Esophagus squamous epithelium (tissue), 5 donors: ENCODE results near the gene TLE5. TPM values are rescaled to one million over a fixed set of nuclear protein-coding genes. Genes with fewer than 3 reads are reported as not detected.
A peak's percentile ranks its signal among the peaks of the same experiment; 100 is the strongest.
"Not testable (repeated sequence)": the region's sequence is repeated elsewhere in the genome, so short reads cannot be mapped to it uniquely, and the experiment has no call there.

ENCODE experiments used
- DNase-seq: peaks from one replicate; lab custom pipeline; 2025; lab: John Stamatoyannopoulos, UW
- H3K27ac ChIP-seq, 4 donors: fragments of 200-600 bp; sonication (generic); one replicate each; pipeline ENCODE4 v1.5.1; 2016 to 2019; ENCODE audit warnings: mild to moderate bottlenecking in 1 of 4
- H3K27me3 ChIP-seq, 4 donors: fragments of 200-600 bp; sonication (generic); 1 replicate in 3 of 4; 2 replicates in 1 of 4; pipeline versions ENCODE4 v1.5.1 to v1.6.0; 2017 to 2021; ENCODE audit warnings: antibody characterized with exemption in 1 of 4
- H3K36me3 ChIP-seq, 3 donors: fragments of 200-600 bp; sonication (generic); one replicate each; pipeline ENCODE4 v1.5.1; 2016 to 2019
- H3K4me1 ChIP-seq, 3 donors: fragments of 200-600 bp; sonication (generic); one replicate each; pipeline ENCODE4 v1.5.1; 2017 to 2019
- H3K4me3 ChIP-seq, 4 donors: fragments of 200-600 bp; sonication (generic); 1 replicate in 3 of 4; 2 replicates in 1 of 4; pipeline ENCODE4 v1.5.1; 2016 to 2019; ENCODE audit warnings: mild to moderate bottlenecking in 2 of 4, moderate library complexity in 1 of 4
- H3K9me3 ChIP-seq, 3 donors: fragments of 200-600 bp; sonication (generic); one replicate each; pipeline ENCODE4 v1.5.1; 2016 to 2019
- POLR2A ChIP-seq, 4 donors: fragments of 450-650 bp; IDR thresholded peaks; one replicate each; pipeline ENCODE4 v1.6.1; 2017; ENCODE audit warnings: antibody characterized with exemption in 4 of 4, mild to moderate bottlenecking in 4 of 4, moderate library complexity in 3 of 4
- WGBS, 2 donors: methylation state at CpG; one replicate each; pipeline ENCODE4 v1.1.5; 2018; 5-methylcytosine and 5-hydroxymethylcytosine counted together
- intact Hi-C: fragments of 100-400 bp; cut with DNase I; formaldehyde crosslinking; loops from one replicate; pipeline ENCODE4 v1.15.0; 2022
- total RNA-seq, 4 donors: library from RNA; depleted of rRNA; stranded (reverse); fragments of >200 nt; gene quantifications; one replicate each; pipeline ENCODE4 v1.1.0, GENCODE V29; 2016
- TF ChIP-seq, protein P1 (sequence below), 6 experiments: fragments of 450-650 bp in 4 of 6; fragments of 200-600 bp in 2 of 6; sonication (generic) in 2 of 6; IDR thresholded peaks; one replicate each; pipeline ENCODE4 v1.5.1; 2016 to 2019; ENCODE audit warnings: antibody characterized with exemption in 6 of 6, mild to moderate bottlenecking in 4 of 6, moderate library complexity in 4 of 6
- donor health status: DM: yes; HTN: yes; CAD: no.

TLE5 gene
- total RNA-seq, 4 donors from 2014 or later, result 141 to 433 (median 298) TPM

DNA sequence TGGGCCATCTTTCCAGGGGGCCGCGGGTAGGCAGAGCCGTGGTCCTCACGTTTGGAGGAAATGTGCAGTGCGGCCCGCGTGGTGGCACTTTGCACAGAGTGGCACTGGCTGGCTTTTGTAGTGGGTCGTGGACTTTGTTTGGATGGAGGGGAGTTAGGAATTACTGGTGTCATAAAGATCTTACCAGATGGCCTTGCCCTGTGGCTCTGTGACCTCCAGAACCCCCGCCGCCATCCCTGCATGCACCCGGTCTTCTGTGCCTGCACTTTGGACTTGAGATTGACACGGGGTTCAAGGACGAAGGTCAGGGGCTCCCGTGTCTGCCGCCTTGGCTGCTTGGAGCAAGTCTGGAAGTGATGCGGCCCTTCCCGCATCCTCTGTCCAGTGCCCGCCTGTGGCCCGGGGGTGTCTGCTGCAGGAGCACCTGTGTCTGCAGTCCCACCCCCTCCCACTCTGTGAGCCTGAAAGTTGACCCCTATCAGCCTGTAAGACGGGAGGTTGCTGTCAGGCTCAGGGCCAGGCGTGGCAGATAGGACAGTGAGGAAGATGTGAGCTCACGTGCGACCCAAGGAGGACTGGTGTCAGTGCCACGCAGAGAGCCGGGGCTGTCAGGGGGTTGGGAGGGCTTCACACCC, 34.1 kb upstream of the TLE5 start:
- H3K4me1 ChIP-seq, result peaks cover 48 to 71% (median 49%) of the 10 kb centered on the region in 3 donors

DNA sequence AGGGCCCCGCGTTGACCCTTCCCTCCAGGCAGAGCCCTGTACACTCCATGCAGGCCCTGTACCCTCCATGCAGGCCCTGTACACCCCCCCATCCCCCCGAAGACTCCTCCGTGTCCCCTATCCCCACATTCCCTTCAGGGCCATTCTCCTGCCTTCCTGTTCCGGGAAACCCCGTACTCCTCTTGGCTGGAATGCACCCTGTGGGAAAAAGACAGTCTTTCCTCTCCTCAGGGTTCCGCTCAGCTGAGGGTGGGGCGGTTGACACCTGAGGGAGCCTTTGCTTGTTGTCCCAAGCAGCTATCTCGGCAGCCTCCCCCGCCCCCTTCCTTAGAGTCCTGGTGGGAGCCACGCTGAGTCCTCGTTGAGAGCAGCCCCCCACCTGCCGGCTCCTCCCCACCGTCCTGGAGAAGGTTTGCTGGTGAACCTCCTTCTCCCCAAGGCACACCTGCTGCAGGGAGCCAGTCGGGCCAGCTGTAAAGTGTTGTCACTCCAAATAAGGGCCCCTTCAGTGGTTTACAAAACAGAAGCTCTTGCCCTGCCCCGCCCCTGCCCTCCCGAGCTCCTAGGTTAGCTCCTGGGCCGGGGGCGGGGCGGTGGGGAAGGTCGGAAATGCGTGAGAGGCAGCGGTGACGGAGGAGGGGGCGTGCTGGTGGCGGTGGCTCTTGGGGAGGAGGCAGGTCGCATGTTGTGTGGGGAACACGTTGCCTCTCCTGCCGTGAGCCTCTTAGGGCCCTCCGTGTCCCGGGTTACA, 33.3 kb upstream of the TLE5 start:
- TF ChIP-seq, protein P1, sequence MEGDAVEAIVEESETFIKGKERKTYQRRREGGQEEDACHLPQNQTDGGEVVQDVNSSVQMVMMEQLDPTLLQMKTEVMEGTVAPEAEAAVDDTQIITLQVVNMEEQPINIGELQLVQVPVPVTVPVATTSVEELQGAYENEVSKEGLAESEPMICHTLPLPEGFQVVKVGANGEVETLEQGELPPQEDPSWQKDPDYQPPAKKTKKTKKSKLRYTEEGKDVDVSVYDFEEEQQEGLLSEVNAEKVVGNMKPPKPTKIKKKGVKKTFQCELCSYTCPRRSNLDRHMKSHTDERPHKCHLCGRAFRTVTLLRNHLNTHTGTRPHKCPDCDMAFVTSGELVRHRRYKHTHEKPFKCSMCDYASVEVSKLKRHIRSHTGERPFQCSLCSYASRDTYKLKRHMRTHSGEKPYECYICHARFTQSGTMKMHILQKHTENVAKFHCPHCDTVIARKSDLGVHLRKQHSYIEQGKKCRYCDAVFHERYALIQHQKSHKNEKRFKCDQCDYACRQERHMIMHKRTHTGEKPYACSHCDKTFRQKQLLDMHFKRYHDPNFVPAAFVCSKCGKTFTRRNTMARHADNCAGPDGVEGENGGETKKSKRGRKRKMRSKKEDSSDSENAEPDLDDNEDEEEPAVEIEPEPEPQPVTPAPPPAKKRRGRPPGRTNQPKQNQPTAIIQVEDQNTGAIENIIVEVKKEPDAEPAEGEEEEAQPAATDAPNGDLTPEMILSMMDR (IDR thresholded peaks at IDR 0.05), result no peak
- TF ChIP-seq POLR2A (IDR thresholded peaks at IDR 0.05), result no peak
- intact Hi-C loops, result no loop called here
- Histone ChIP-seq H3K36me3 (no peaks in the 10 kb centered on the region), H3K4me1 (peaks cover 48 to 64% (median 49%) of the 10 kb centered on the region in 3 donors), H3K27me3 (no peaks in the 10 kb centered on the region), H3K27ac (peak overlapping the region; percentile 77 to 88 (median 84)), H3K9me3 (no peaks in the 10 kb centered on the region), H3K4me3 (peak overlapping the region; percentile 67 to 96 (median 78))
- DNase-seq, result no peak
- 3 to 17% methylated on average over 11 to 13 of the region's 31 CpGs for WGBS, 2 donors

More for the DNA sequence above, 34.1 kb upstream of the TLE5 start:
- no peaks in the 10 kb centered on the region for H3K27me3 ChIP-seq
- peak overlapping the region; percentile 67 to 96 (median 78) for H3K4me3 ChIP-seq
- WGBS, 2 donors, result 20 to 56% methylated on average over 5 to 19 of the region's 25 CpGs
- H3K27ac ChIP-seq, result peak overlapping the region; percentile 74 to 88 (median 84)
- no peak for DNase-seq
- no peaks in the 10 kb centered on the region for H3K9me3 ChIP-seq
- TF ChIP-seq, protein P1 (IDR thresholded peaks at IDR 0.05), result no peak
- TF ChIP-seq POLR2A (IDR thresholded peaks at IDR 0.05), result no peak
- intact Hi-C loops, result no loop called here
- no peaks in the 10 kb centered on the region for H3K36me3 ChIP-seq

DNA sequence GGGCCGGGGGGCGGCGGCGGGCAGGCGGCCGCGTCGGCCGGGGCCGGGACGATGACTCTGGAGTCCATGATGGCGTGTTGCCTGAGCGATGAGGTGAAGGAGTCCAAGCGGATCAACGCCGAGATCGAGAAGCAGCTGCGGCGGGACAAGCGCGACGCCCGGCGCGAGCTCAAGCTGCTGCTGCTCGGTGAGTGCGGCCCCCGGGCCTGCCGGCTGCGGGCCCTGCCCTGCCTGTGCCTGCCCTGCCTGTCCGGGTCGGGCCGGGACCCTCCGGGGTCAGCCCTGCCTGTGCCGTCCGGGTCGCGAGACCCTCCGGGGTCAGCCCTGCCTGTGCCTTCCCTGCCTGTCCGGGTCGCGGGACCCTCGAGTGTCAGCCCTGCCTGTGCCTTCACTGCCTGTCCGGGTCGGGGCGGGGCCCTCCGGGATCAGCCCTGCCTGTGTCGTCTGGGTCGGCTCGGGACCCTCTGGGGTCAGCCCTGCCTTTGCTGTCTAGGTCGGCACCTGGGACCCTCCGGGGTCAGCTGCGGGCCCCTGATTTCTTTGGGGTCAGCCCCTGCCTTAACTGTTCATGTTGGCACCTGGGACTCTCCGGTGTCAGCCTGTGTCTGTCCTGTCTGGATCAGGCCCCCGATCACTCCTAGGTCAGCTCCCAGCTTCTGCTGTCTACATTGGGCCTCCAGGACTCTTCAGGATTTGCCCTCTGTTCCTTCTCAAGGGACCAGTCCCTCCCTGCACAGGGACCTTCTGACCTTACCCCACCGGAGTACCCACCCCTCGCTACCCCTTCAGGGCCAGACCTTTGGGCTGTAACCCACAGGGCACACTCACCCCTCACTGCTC, 32.5 kb upstream of the TLE5 start:
- H3K4me3 ChIP-seq, result peak overlapping the region; percentile 67 to 96 (median 78)
- peak overlapping the region; percentile 77 to 88 (median 84) for H3K27ac ChIP-seq
- H3K36me3 ChIP-seq, result no peaks in the 10 kb centered on the region
- no peak for TF ChIP-seq POLR2A (IDR thresholded peaks at IDR 0.05)
- TF ChIP-seq, protein P1 (IDR thresholded peaks at IDR 0.05), result no peak
- WGBS, 2 donors, result 4 to 18% methylated on average over 3 to 9 of the region's 57 CpGs
- no peaks in the 10 kb centered on the region for H3K27me3 ChIP-seq
- intact Hi-C loops, result no loop called here
- H3K9me3 ChIP-seq, result no peaks in the 10 kb centered on the region
- peaks cover 43 to 56% (median 47%) of the 10 kb centered on the region in 3 donors for H3K4me1 ChIP-seq
- no peak for DNase-seq

DNA sequence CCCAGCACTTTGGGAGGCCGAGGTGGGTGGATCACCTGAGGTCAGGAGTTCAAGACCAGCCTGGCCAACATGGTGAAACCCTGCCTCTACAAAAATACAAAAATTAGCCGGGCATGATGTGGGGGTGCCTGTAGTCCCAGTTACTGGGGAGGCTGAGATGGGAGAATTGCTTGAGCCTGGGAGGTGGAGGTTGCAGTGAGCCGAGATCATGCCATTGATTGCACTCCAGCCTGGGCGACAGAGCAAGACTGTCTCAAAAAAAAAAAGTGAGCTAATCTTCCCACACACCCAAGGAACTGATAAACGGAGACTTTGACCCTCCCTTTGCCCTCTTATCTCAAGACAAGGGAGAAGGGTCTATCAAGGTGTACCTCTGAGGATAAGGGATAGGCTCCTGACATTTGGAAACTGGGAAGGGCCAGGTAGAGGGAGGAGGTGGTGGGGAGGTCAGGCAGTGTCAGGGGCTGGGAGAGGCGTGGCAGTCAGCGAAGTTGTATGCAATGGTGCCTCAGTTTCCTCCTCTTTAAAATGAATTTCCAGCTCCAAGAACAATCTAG, 27.1 kb upstream of the TLE5 start:
- DNase-seq, result not testable (repeated sequence)

DNA sequence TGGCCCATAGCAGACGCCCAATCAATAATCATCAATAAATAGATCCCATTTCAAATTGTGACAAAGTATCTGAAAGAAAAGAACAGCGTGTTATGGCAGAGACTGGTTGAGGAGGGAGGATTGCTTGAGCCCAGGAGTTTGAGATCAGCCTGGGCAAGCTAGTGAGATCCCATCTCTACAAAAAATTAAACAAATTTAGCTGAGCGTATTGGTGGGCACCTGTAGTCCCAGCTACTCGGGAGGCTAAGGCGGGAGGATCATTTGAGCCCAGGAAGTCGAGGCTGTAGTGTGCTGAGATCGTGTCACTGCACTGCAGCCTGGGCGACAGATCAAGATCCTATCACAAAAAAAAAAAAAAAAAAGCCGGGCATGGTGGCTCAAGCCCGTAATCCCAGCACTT, 25.5 kb upstream of the TLE5 start:
- TF ChIP-seq POLR2A (IDR thresholded peaks at IDR 0.05), result no peak
- TF ChIP-seq, protein P1 (IDR thresholded peaks at IDR 0.05), result no peak
- WGBS, 2 donors, result 85 to 89% methylated on average over 6 to 10 of the region's 10 CpGs
- Histone ChIP-seq H3K27ac (no peak overlapping the region), H3K27me3 (no peaks in the 10 kb centered on the region), H3K9me3 (no peaks in the 10 kb centered on the region), H3K4me3 (no peak overlapping the region), H3K4me1 (no peaks in the 10 kb centered on the region), H3K36me3 (no peaks in the 10 kb centered on the region)
- intact Hi-C loops, result no loop called here
- no peak for DNase-seq

More for the DNA sequence above, 27.1 kb upstream of the TLE5 start:
- WGBS, 2 donors, result 67 to 86% methylated on average over 5 to 7 of the region's 7 CpGs
- H3K36me3 ChIP-seq, H3K4me1 ChIP-seq, H3K27me3 ChIP-seq, H3K9me3 ChIP-seq, intact Hi-C loops, H3K27ac ChIP-seq, H3K4me3 ChIP-seq: not testable (repeated sequence)
